PFSK-1 (cell line): ENCODE measurements around the gene VPS41.

Experiments
- FOXP2 ChIP-seq: optimal IDR thresholded peaks from 2 replicates; pipeline ENCODE3; 2011; ENCODE audit warnings: borderline replicate concordance, control low read depth, inconsistent platforms; ENCODE audit not compliant: insufficient read depth; ENCODE audit errors: extremely low read length, extremely low read depth
- POLR2AphosphoS5 ChIP-seq: IDR thresholded peaks from 2 replicates; pipeline ENCODE4 v1.6.1; 2012; ENCODE audit warnings: low read depth, mild to moderate bottlenecking, control low read depth, low read length, moderate library complexity
- SIN3A ChIP-seq: IDR thresholded peaks from 2 replicates; pipeline ENCODE4 v1.6.1; 2012; ENCODE audit warnings: mild to moderate bottlenecking, low read length, moderate library complexity, borderline replicate concordance; ENCODE audit not compliant: insufficient read depth
- TAF1 ChIP-seq: IDR thresholded peaks from 2 replicates; pipeline ENCODE4 v1.6.1; 2012; ENCODE audit warnings: low read length, control low read depth, borderline replicate concordance; ENCODE audit not compliant: insufficient read depth
- TF ChIP-seq, protein P1 (sequence below), 2 experiments: IDR thresholded peaks; 2 replicates each; pipeline versions ENCODE4 v1.6.1 to v1.8.0; 2011 to 2012; ENCODE audit warnings: low read depth in 2 of 2, low read length in 2 of 2, control low read depth in 1 of 2, inconsistent platforms in 1 of 2, mild to moderate bottlenecking in 1 of 2, moderate library complexity in 1 of 2; ENCODE audit not compliant: insufficient read depth in 1 of 2

VPS41 gene

DNA sequence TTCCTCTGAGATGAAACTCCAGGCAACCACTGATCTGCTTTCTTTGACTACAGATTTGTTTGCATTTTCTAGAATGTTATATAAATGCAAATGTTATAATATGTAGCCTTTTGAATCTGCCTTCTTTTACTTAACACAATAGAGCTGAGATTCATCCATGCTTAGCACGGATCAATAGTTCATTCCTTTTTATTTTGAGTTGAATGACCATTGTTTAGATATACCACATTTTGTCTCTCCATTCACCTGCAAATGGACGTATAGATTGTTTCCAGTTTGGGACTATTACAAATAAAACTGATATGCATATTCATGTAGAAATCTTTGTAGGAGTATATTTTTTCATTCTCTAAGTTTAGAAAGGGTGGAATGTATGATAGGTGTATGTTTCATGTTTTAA is 57.7 kb downstream of the VPS41 start:
- TF ChIP-seq POLR2AphosphoS5 (no peak), SIN3A (no peak), FOXP2 (no peak), TAF1 (no peak)
- TF ChIP-seq, protein P1, sequence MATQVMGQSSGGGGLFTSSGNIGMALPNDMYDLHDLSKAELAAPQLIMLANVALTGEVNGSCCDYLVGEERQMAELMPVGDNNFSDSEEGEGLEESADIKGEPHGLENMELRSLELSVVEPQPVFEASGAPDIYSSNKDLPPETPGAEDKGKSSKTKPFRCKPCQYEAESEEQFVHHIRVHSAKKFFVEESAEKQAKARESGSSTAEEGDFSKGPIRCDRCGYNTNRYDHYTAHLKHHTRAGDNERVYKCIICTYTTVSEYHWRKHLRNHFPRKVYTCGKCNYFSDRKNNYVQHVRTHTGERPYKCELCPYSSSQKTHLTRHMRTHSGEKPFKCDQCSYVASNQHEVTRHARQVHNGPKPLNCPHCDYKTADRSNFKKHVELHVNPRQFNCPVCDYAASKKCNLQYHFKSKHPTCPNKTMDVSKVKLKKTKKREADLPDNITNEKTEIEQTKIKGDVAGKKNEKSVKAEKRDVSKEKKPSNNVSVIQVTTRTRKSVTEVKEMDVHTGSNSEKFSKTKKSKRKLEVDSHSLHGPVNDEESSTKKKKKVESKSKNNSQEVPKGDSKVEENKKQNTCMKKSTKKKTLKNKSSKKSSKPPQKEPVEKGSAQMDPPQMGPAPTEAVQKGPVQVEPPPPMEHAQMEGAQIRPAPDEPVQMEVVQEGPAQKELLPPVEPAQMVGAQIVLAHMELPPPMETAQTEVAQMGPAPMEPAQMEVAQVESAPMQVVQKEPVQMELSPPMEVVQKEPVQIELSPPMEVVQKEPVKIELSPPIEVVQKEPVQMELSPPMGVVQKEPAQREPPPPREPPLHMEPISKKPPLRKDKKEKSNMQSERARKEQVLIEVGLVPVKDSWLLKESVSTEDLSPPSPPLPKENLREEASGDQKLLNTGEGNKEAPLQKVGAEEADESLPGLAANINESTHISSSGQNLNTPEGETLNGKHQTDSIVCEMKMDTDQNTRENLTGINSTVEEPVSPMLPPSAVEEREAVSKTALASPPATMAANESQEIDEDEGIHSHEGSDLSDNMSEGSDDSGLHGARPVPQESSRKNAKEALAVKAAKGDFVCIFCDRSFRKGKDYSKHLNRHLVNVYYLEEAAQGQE (IDR thresholded peaks at IDR 0.05; ENCODE audit: insufficient read depth in 1 of 2, low read depth in 2 of 2, low read length in 2 of 2), result no peak

DNA sequence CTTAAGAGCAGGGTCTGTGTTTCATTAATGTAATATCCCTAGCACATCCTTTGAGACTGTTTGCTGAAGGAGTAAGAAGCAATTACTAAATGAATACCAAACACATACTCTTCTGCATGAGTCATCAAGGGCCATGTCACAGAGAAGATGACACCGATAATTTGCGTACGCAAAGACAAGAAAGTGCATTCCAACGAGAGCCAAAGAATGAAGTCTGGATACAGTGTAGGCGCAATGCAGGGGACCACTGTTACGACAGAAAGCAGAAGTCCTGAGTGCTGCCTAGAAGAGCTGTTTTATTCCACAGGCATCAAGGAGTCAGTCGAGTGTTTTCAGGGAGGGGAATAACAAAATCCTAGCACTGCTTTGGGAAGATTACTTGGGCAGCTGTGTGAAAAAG is 62.7 kb downstream of the VPS41 start:
- TF ChIP-seq FOXP2 (no peak), TAF1 (no peak), POLR2AphosphoS5 (no peak), SIN3A (no peak)
- TF ChIP-seq, protein P1 (IDR thresholded peaks at IDR 0.05; ENCODE audit: insufficient read depth in 1 of 2, low read depth in 2 of 2, low read length in 2 of 2), result no peak

GRCh38 chr7:38844952-38845563 is 63.9 kb downstream of the VPS41 start:
- TF ChIP-seq FOXP2, result no peak

DNA sequence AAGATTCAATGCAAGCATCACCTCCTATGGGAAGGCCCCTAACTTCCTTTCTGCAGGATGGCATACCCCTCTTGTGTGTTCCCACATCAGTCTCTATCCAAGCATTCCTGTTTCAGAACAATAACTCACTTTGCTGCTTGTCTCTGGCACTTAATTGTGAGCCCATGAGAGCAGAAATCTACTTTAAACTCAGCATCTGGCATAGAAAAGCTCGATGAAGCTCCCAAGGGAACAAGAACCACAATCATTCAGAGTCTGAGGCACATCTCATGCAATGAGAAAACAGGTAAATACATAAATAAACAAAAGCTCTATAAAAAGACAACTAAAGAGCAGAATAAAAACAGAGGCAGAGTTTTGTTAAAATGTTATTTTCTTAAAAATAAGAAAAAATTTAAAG is 66.2 kb downstream of the VPS41 start:
- no peak for TF ChIP-seq FOXP2
- TF ChIP-seq SIN3A, result no peak
- TF ChIP-seq, protein P1 (IDR thresholded peaks at IDR 0.05; ENCODE audit: insufficient read depth in 1 of 2, low read depth in 2 of 2, low read length in 2 of 2), result no peak
- TF ChIP-seq POLR2AphosphoS5, result no peak
- TF ChIP-seq TAF1, result no peak

- TF ChIP-seq, protein P1 (IDR thresholded peaks at IDR 0.05; ENCODE audit: insufficient read depth in 1 of 2, low read depth in 2 of 2, low read length in 2 of 2), result no peak
- TF ChIP-seq POLR2AphosphoS5 (no peak), SIN3A (no peak), FOXP2 (no peak), TAF1 (no peak)
Observed at GRCh38 chr7:38840736-38841460, 68.1 kb downstream of the VPS41 start.
